ENCODE data around the gene SACS. TPM values are rescaled to one million over a fixed set of nuclear protein-coding genes. Genes with fewer than 3 reads are reported as not detected.

SACS gene
- total RNA-seq, 1 experiment from 2014 or later, result 33.4 TPM

- TF ChIP-seq CEBPB (IDR thresholded peaks at IDR 0.05; ENCODE audit: low read depth), result no peak
- no peak for TF ChIP-seq SRF (IDR thresholded peaks at IDR 0.05; ENCODE audit: low read depth)
- TF ChIP-seq SP1 (IDR thresholded peaks at IDR 0.05; ENCODE audit: low read depth), result no peak
- TF ChIP-seq MAX (IDR thresholded peaks at IDR 0.05), result no peak
- TF ChIP-seq ZNF274 (IDR thresholded peaks at IDR 0.05; ENCODE audit: low read depth, low read length), result no peak
- no peak for TF ChIP-seq JUND (IDR thresholded peaks at IDR 0.05)
- no peak for TF ChIP-seq POLR2AphosphoS5 (IDR thresholded peaks at IDR 0.05; ENCODE audit: low read depth, low read length)
- no peak for TF ChIP-seq EZH2phosphoT487 (IDR thresholded peaks at IDR 0.05; ENCODE audit: borderline replicate concordance)
- peaks cover 7 to 11% of the 10 kb centered on the region in 2 experiments; a peak in 2 of 4 replicates for H3K4me1 ChIP-seq (ENCODE audit: control insufficient read depth in 1 of 2, insufficient read depth in 2 of 2, low read length in 2 of 2)
- H3K27ac ChIP-seq (ENCODE audit: low read depth, low read length), result no peak overlapping the region
- intact Hi-C loops (cut with micrococcal nuclease), result loop anchor here (2.0 to 10.0 kb wide), 2 partner anchors 239 to 757 kb away; no protein-coding TSS in a partner anchor
- no peaks in the 10 kb centered on the region for H3K36me3 ChIP-seq (ENCODE audit: control insufficient read depth in 1 of 2, insufficient read depth in 2 of 2, low read length in 2 of 2)
- ChIA-PET CTCF (interaction anchor here (1.0 to 1.4 kb wide), 3 partner anchors 240 to 422 kb away, joined by 4 to 12 read pairs (median 5); partner anchors contain the start of gene MIPEP), RAD21 (ENCODE audit: low non-redundant PET in 1 of 2, low total read pairs in 2 of 2, uncharacterized antibody in 2 of 2, unreplicated experiment in 2 of 2) (no interaction called here), POLR2A (no interaction called here)
- no peaks in the 10 kb centered on the region for H3K9me3 ChIP-seq (ENCODE audit: control insufficient read depth in 1 of 2, insufficient read depth in 1 of 2, low read depth in 1 of 2, low read length in 2 of 2)
- H2AFZ ChIP-seq (ENCODE audit: low read depth, low read length, poor library complexity, severe bottlenecking), result no peak overlapping the region
- no peak overlapping the region for H3K9ac ChIP-seq (ENCODE audit: low read length)
- ATAC-seq (no peak), DNase-seq (ENCODE audit: low read depth, low spot score) (no peak)
- H3K79me2 ChIP-seq (ENCODE audit: insufficient read depth, low read length), result no peaks in the 10 kb centered on the region
- no peaks in the 10 kb centered on the region for H3K9me2 ChIP-seq (ENCODE audit: insufficient read depth)
- H3K27me3 ChIP-seq (ENCODE audit: insufficient read depth, low read length), result peaks cover 7% of the 10 kb centered on the region
- no peak overlapping the region for H3K4me3 ChIP-seq (replicated peaks in 1 of 2; ENCODE audit: low read depth in 1 of 2, low read length in 2 of 2)
- H3K4me2 ChIP-seq (ENCODE audit: low read length), result no peak overlapping the region
- no TSS peak for BruUV-seq (replicated peaks)
- H4K20me1 ChIP-seq (ENCODE audit: insufficient read depth), result no peaks in the 10 kb centered on the region
These were observed 34.4 kb upstream of the SACS start for GRCh38 chr13:23467932-23468278.

GRCh38 chr13:23467048-23467931 is 33.8 kb upstream of the SACS start:
- intact Hi-C loops (cut with micrococcal nuclease), result loop anchor here (2.0 to 10.0 kb wide), 2 partner anchors 240 to 758 kb away; no protein-coding TSS in a partner anchor
- Histone ChIP-seq H2AFZ (ENCODE audit: low read depth, low read length, poor library complexity, severe bottlenecking) (peak overlapping the region; percentile 62), H3K36me3 (ENCODE audit: control insufficient read depth in 1 of 2, insufficient read depth in 2 of 2, low read length in 2 of 2) (no peaks in the 10 kb centered on the region), H3K9me3 (ENCODE audit: control insufficient read depth in 1 of 2, insufficient read depth in 1 of 2, low read depth in 1 of 2, low read length in 2 of 2) (no peaks in the 10 kb centered on the region), H3K9me2 (ENCODE audit: insufficient read depth) (no peaks in the 10 kb centered on the region), H3K79me2 (ENCODE audit: insufficient read depth, low read length) (no peaks in the 10 kb centered on the region), H3K9ac (ENCODE audit: low read length) (no peak overlapping the region), H4K20me1 (ENCODE audit: insufficient read depth) (no peaks in the 10 kb centered on the region), H3K27ac (ENCODE audit: low read depth, low read length) (no peak overlapping the region), H3K4me3 (replicated peaks in 1 of 2; ENCODE audit: low read depth in 1 of 2, low read length in 2 of 2) (no peak overlapping the region), H3K4me1 (ENCODE audit: control insufficient read depth in 1 of 2, insufficient read depth in 2 of 2, low read length in 2 of 2) (peaks cover 7 to 11% of the 10 kb centered on the region in 2 experiments; a peak in 2 of 4 replicates), H3K27me3 (ENCODE audit: insufficient read depth, low read length) (peaks cover 7% of the 10 kb centered on the region), H3K4me2 (ENCODE audit: low read length) (no peak overlapping the region)
- DNase-seq (ENCODE audit: low read depth, low spot score) (no peak), ATAC-seq (no peak)
- TF ChIP-seq YY1 (IDR thresholded peaks at IDR 0.05; ENCODE audit: extremely low read depth, insufficient replicate concordance, low read depth, low read length), result no peak
- no peak for TF ChIP-seq TCF7L2 (IDR thresholded peaks at IDR 0.05; ENCODE audit: borderline replicate concordance, extremely low read depth, insufficient read depth, insufficient read length)
- TF ChIP-seq SRF (IDR thresholded peaks at IDR 0.05; ENCODE audit: low read depth), result no peak
- ChIA-PET RAD21 (ENCODE audit: low non-redundant PET in 1 of 2, low total read pairs in 2 of 2, uncharacterized antibody in 2 of 2, unreplicated experiment in 2 of 2) (interaction anchor here in 1 of 2 experiments (0.7 kb wide), 1 partner anchor 401 kb away, joined by 3 read pairs; no protein-coding TSS in a partner anchor), POLR2A (no interaction called here), CTCF (interaction anchor here (0.7 to 1.4 kb wide), 5 partner anchors 240 to 432 kb away, joined by 3 to 12 read pairs (median 5); partner anchors contain the start of gene MIPEP)
- no TSS peak for BruUV-seq (replicated peaks)
